Measurements from ENCODE around the gene EFNB1. TPM values are rescaled to one million over a fixed set of nuclear protein-coding genes. Genes with fewer than 3 reads are reported as not detected.

The EFNB1 gene
- polyA plus RNA-seq, 1 donor from 2014 or later: 25.5 TPM

DNA sequence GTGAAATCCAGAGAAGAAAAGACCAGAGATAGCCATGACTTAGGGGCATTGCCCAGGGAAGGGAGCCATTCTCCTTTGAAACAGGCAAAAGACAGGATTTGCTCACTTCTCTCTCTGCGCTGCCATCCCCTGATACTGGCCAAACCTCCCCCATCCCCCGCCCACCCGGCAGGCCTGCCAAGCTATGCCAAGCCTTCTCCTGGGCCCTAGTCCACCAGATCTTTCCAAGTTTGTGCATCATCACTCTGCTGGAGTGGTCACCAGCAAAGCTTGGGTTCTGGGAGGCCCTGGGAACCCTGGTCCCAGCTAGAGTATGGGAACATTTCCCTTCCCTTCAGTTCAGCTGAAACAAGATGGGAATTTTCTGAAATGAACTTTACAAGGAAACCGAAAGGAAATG is 18.4 kb downstream of the EFNB1 start:
- H3K9ac ChIP-seq (ENCODE audit: low read length): no peak overlapping the region
- H3K9me2 ChIP-seq (ENCODE audit: insufficient read depth, low read length): no peaks in the 10 kb centered on the region
- H3K27me3 ChIP-seq (ENCODE audit: insufficient read depth, low read depth, low read length): no peaks in the 10 kb centered on the region
- H3K9me3 ChIP-seq (ENCODE audit: low read length): no peaks in the 10 kb centered on the region
- no peaks in the 10 kb centered on the region for H3F3A ChIP-seq (ENCODE audit: insufficient read depth, low read length, poor library complexity, severe bottlenecking)
- no peak overlapping the region for H3K27ac ChIP-seq (ENCODE audit: low read length)
- H2AFZ ChIP-seq (ENCODE audit: low read depth, low read length): no peak overlapping the region
- no peaks in the 10 kb centered on the region for H3K79me2 ChIP-seq (replicated peaks; ENCODE audit: insufficient read depth, low read length)
- no peaks in the 10 kb centered on the region for H4K20me1 ChIP-seq (ENCODE audit: insufficient read depth)
- no peak for TF ChIP-seq POLR2AphosphoS5 (IDR thresholded peaks at IDR 0.05)
- TF ChIP-seq, protein P1, sequence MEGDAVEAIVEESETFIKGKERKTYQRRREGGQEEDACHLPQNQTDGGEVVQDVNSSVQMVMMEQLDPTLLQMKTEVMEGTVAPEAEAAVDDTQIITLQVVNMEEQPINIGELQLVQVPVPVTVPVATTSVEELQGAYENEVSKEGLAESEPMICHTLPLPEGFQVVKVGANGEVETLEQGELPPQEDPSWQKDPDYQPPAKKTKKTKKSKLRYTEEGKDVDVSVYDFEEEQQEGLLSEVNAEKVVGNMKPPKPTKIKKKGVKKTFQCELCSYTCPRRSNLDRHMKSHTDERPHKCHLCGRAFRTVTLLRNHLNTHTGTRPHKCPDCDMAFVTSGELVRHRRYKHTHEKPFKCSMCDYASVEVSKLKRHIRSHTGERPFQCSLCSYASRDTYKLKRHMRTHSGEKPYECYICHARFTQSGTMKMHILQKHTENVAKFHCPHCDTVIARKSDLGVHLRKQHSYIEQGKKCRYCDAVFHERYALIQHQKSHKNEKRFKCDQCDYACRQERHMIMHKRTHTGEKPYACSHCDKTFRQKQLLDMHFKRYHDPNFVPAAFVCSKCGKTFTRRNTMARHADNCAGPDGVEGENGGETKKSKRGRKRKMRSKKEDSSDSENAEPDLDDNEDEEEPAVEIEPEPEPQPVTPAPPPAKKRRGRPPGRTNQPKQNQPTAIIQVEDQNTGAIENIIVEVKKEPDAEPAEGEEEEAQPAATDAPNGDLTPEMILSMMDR (IDR thresholded peaks at IDR 0.05; ENCODE audit: poor library complexity, severe bottlenecking): no peak
- H3K4me2 ChIP-seq (ENCODE audit: low read length): no peak overlapping the region
- no peak overlapping the region for H3K4me3 ChIP-seq (ENCODE audit: low read length)
- no peaks in the 10 kb centered on the region for H3K36me3 ChIP-seq (ENCODE audit: insufficient read depth, low read length)

DNA sequence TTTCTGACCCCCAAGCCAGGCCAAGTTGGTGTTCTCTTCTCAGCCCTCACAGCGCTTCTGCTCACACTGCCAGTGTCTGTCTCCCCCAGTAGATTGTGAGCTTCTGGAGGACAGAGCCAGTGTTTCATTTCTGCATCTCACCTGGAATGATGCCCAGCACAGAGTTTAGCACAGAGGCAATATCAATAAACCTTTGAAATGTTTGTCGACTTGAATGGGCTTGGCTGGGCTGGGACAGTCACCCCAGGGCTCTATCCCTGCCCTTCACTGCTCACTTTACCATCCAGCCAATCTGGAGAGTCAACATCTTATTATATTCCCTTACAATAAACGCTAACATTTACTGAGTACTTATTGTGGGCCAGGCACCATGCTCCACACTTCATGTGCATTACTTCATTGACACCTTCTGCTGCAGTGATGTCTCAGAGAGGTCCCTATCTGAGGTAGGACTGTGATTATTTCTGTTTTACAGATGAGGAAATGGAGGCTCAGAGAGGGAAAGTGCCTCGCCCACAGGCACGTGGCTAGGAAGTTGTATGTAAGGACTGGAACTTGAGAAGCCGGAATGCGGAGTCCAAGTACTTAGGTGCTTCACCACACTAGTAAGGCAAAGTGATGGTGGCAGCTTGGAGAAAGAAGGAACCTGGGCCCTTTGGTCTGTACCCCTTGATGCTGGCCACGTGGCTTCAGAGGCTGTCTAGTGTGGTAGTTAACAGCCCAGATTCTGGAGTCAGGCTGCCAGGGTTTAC is 19.5 kb downstream of the EFNB1 start:
- H2AFZ ChIP-seq (ENCODE audit: low read depth, low read length): no peak overlapping the region
- H3K9ac ChIP-seq (ENCODE audit: low read length): no peak overlapping the region
- no peak overlapping the region for H3K4me3 ChIP-seq (ENCODE audit: low read length)
- H3K4me2 ChIP-seq (ENCODE audit: low read length): no peak overlapping the region
- H3K9me2 ChIP-seq (ENCODE audit: insufficient read depth, low read length): no peaks in the 10 kb centered on the region
- TF ChIP-seq EP300 (conservative IDR thresholded peaks at IDR 0.05; ENCODE audit: poor library complexity, severe bottlenecking) (no peak), RAD21 (conservative IDR thresholded peaks at IDR 0.05) (no peak)
- H3K36me3 ChIP-seq (ENCODE audit: insufficient read depth, low read length): no peaks in the 10 kb centered on the region
- no peak overlapping the region for H3K27ac ChIP-seq (ENCODE audit: low read length)
- H4K20me1 ChIP-seq (ENCODE audit: insufficient read depth): no peaks in the 10 kb centered on the region
- no peaks in the 10 kb centered on the region for H3F3A ChIP-seq (ENCODE audit: insufficient read depth, low read length, poor library complexity, severe bottlenecking)
- H3K27me3 ChIP-seq (ENCODE audit: insufficient read depth, low read depth, low read length): no peaks in the 10 kb centered on the region
- H3K79me2 ChIP-seq (replicated peaks; ENCODE audit: insufficient read depth, low read length): no peaks in the 10 kb centered on the region
- no peaks in the 10 kb centered on the region for H3K9me3 ChIP-seq (ENCODE audit: low read length)

GRCh38 chrX:68851082-68851481 is 22.3 kb downstream of the EFNB1 start:
- H3K36me3 ChIP-seq (ENCODE audit: insufficient read depth, low read length): no peaks in the 10 kb centered on the region
- no peaks in the 10 kb centered on the region for H3K9me3 ChIP-seq (ENCODE audit: low read length)
- no peaks in the 10 kb centered on the region for H3F3A ChIP-seq (ENCODE audit: insufficient read depth, low read length, poor library complexity, severe bottlenecking)
- no peaks in the 10 kb centered on the region for H3K27me3 ChIP-seq (ENCODE audit: insufficient read depth, low read depth, low read length)
- no peaks in the 10 kb centered on the region for H4K20me1 ChIP-seq (ENCODE audit: insufficient read depth)
- H3K27ac ChIP-seq (ENCODE audit: low read length): no peak overlapping the region
- no peak overlapping the region for H3K4me2 ChIP-seq (ENCODE audit: low read length)
- no peak for TF ChIP-seq MXI1 (conservative IDR thresholded peaks at IDR 0.05; ENCODE audit: poor library complexity, severe bottlenecking)
- no peaks in the 10 kb centered on the region for H3K9me2 ChIP-seq (ENCODE audit: insufficient read depth, low read length)
- no peak overlapping the region for H2AFZ ChIP-seq (ENCODE audit: low read depth, low read length)
- H3K4me3 ChIP-seq (ENCODE audit: low read length): no peak overlapping the region
- no peaks in the 10 kb centered on the region for H3K79me2 ChIP-seq (replicated peaks; ENCODE audit: insufficient read depth, low read length)
- H3K9ac ChIP-seq (ENCODE audit: low read length): no peak overlapping the region

DNA sequence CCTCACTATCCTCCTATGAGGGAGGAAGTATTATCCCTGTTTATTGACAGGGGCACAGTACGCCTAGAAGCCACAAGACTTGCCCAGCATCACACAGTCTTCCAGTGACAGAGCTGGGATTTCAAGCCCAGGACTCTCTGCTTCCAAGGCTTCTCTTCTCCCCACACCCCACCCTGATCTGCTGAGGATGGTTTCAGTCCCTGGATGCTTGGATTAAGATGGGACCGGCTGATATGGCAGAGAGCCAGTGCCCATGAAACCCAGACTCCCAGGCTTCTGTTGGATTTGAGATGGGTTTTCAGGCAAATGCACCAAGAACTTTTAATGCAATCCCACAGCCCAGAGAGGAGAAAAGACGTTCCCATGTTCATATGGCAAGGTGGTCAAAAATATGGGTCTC is 23.2 kb downstream of the EFNB1 start:
- no peak overlapping the region for H3K4me2 ChIP-seq (ENCODE audit: low read length)
- no peak overlapping the region for H3K9ac ChIP-seq (ENCODE audit: low read length)
- H3K9me2 ChIP-seq (ENCODE audit: insufficient read depth, low read length): no peaks in the 10 kb centered on the region
- H3K27me3 ChIP-seq (ENCODE audit: insufficient read depth, low read depth, low read length): no peaks in the 10 kb centered on the region
- no peak overlapping the region for H3K4me3 ChIP-seq (ENCODE audit: low read length)
- no peaks in the 10 kb centered on the region for H3K9me3 ChIP-seq (ENCODE audit: low read length)
- no peaks in the 10 kb centered on the region for H3F3A ChIP-seq (ENCODE audit: insufficient read depth, low read length, poor library complexity, severe bottlenecking)
- TF ChIP-seq TAF1 (IDR thresholded peaks at IDR 0.05; ENCODE audit: low read depth): no peak
- TF ChIP-seq MXI1 (conservative IDR thresholded peaks at IDR 0.05; ENCODE audit: poor library complexity, severe bottlenecking): no peak
- no peak for TF ChIP-seq EZH2 (IDR thresholded peaks at IDR 0.05; ENCODE audit: borderline replicate concordance, insufficient read depth, low read length, poor library complexity, severe bottlenecking)
- no peaks in the 10 kb centered on the region for H4K20me1 ChIP-seq (ENCODE audit: insufficient read depth)
- H2AFZ ChIP-seq (ENCODE audit: low read depth, low read length): no peak overlapping the region
- no peaks in the 10 kb centered on the region for H3K36me3 ChIP-seq (ENCODE audit: insufficient read depth, low read length)
- H3K27ac ChIP-seq (ENCODE audit: low read length): no peak overlapping the region
- H3K79me2 ChIP-seq (replicated peaks; ENCODE audit: insufficient read depth, low read length): no peaks in the 10 kb centered on the region

Data from neural cell (in vitro differentiated cells).